GM12878 (cell line): Measurements from ENCODE around the gene NR2C2AP. TPM values are rescaled to one million over a fixed set of nuclear protein-coding genes. Genes with fewer than 3 reads are reported as not detected.

Source experiments
- ATAC-seq: fragments of 200-7000 bp; cut with Tn5 transposase; 3 replicates; pipeline ENCODE4 v1.9.1; 2020; ENCODE audit warnings: mild to moderate bottlenecking, moderate library complexity
- BruUV-seq: library from RNA; stranded (reverse); fragments of 400-500 nt; replicated peaks from 2 replicates; lab custom pipeline; 2021; lab: Mats Ljungman, UMichigan
- CTCF ChIA-PET: fragments of 300-600 bp; sonication (Branson Sonifier 250); formaldehyde crosslinking; extraction: SDS; loops from one replicate; lab custom pipeline; 2021; ENCODE audit warnings: inconsistent platforms; lab: Yijun Ruan, JAX
- POLR2A ChIA-PET: fragments of 350-600 bp; formaldehyde crosslinking; extraction: SDS; loops from one replicate; lab custom pipeline; 2021; ENCODE audit warnings: inconsistent platforms; lab: Charles Lee
- RAD21 ChIA-PET: fragments of 300-600 bp; sonication (Branson Sonifier 250); formaldehyde crosslinking; loops from one replicate; lab custom pipeline; 2023; ENCODE audit warnings: antibody characterized with exemption; ENCODE audit not compliant: unreplicated experiment; lab: Charles Lee
- SMC1A ChIA-PET: fragments of 300-600 bp; sonication (Branson Sonifier 250); formaldehyde crosslinking; loops from one replicate; lab custom pipeline; 2023; ENCODE audit not compliant: unreplicated experiment, uncharacterized antibody; lab: Charles Lee
- DNase-seq: peaks from one replicate; pipeline ENCODE4 v3.0.0-alpha.2; 2011; ENCODE audit warnings: low read depth, low spot score
- FAIRE-seq: peaks from 3 replicates; lab custom pipeline; 2011; peaks lifted over from hg19 to GRCh38; lab: Jason Lieb, UNC
- H2AFZ ChIP-seq: 2 replicates; pipeline ENCODE4 v1.6.0; 2011; ENCODE audit warnings: low read depth, low read length, control low read depth; ENCODE audit not compliant: control insufficient read depth
- H3K27ac ChIP-seq: 2 replicates; pipeline ENCODE4 v1.5.1; 2011; ENCODE audit warnings: control low read depth; ENCODE audit not compliant: control insufficient read depth, insufficient read depth
- H3K27me3 ChIP-seq, 2 experiments: replicated peaks in 1 of 2; 2 replicates each; pipeline versions ENCODE4 v1.6.0 to v1.6.1; 2011; ENCODE audit warnings: low read length in 1 of 2; ENCODE audit not compliant: control insufficient read depth in 2 of 2, insufficient read depth in 2 of 2
- H3K36me3 ChIP-seq, 2 experiments: 2 replicates each; pipeline ENCODE4 v1.5.1; 2011; ENCODE audit warnings: low read length in 1 of 2; ENCODE audit not compliant: control insufficient read depth in 2 of 2, insufficient read depth in 2 of 2
- H3K4me1 ChIP-seq: 2 replicates; pipeline ENCODE4 v1.6.1; 2011; ENCODE audit warnings: mild to moderate bottlenecking, low read length, moderate library complexity, mixed read lengths; ENCODE audit not compliant: control insufficient read depth, insufficient read depth
- H3K4me2 ChIP-seq: 2 replicates; pipeline ENCODE4 v1.6.0; 2011; ENCODE audit warnings: control low read depth; ENCODE audit not compliant: control insufficient read depth, insufficient read depth
- H3K4me3 ChIP-seq: fragments of 200-600 bp; sonication (generic); 2 replicates; pipeline ENCODE4 v1.5.1; 2016
- H3K79me2 ChIP-seq: 2 replicates; pipeline ENCODE4 v1.6.0; 2011; ENCODE audit warnings: low read length; ENCODE audit not compliant: control insufficient read depth, insufficient read depth
- H3K9ac ChIP-seq: 2 replicates; pipeline ENCODE4 v1.8.0; 2011; ENCODE audit warnings: low read length, control low read depth, mixed read lengths; ENCODE audit not compliant: control insufficient read depth, insufficient read depth
- H3K9me3 ChIP-seq: replicated peaks from 3 replicates; pipeline ENCODE4 v1.5.1; 2011; ENCODE audit warnings: mild to moderate bottlenecking, low read length; ENCODE audit not compliant: control insufficient read depth, insufficient read depth
- H4K20me1 ChIP-seq: 2 replicates; pipeline ENCODE4 v1.6.0; 2011; ENCODE audit not compliant: control insufficient read depth, insufficient read depth
- EZH2 ChIP-seq: IDR thresholded peaks from 2 replicates; pipeline ENCODE4 v1.6.1; 2012; ENCODE audit warnings: low read depth, mild to moderate bottlenecking, control low read depth, inconsistent platforms, low read length, borderline replicate concordance; ENCODE audit not compliant: control insufficient read depth
- FOS ChIP-seq: IDR thresholded peaks from 3 replicates; pipeline ENCODE4 v1.6.1; 2011; ENCODE audit warnings: borderline replicate concordance; ENCODE audit not compliant: insufficient read length; ENCODE audit errors: extremely low read depth
- HDGF ChIP-seq: fragments of 450-650 bp; IDR thresholded peaks from 2 replicates; pipeline ENCODE4 v1.6.1; 2016; ENCODE audit warnings: antibody characterized with exemption
- SIN3A ChIP-seq: IDR thresholded peaks from 2 replicates; pipeline ENCODE4 v1.6.1; 2012; ENCODE audit warnings: low read depth, low read length, improper control_type of control experiment
- SKIL ChIP-seq: fragments of 450-650 bp; IDR thresholded peaks from 2 replicates; pipeline ENCODE4 v1.6.1; 2017; ENCODE audit warnings: mild to moderate bottlenecking, low read depth, inconsistent platforms; ENCODE audit not compliant: poor library complexity, severe bottlenecking
- ZNF592 ChIP-seq: fragments of 450-650 bp; IDR thresholded peaks from 2 replicates; pipeline ENCODE4 v1.6.1; 2017; ENCODE audit warnings: mild to moderate bottlenecking, moderate library complexity
- ZNF687 ChIP-seq: fragments of 450-650 bp; IDR thresholded peaks from 2 replicates; pipeline ENCODE4 v1.6.1; 2017; ENCODE audit warnings: mild to moderate bottlenecking, moderate library complexity
- WGBS: methylation state at CpG from one replicate; pipeline ENCODE4 v1.1.6; 2016; ENCODE audit warnings: low lambda C conversion rate; ENCODE audit not compliant: insufficient replicate concordance, insufficient coverage; ENCODE audit errors: missing lambda C conversion rate; 5-methylcytosine and 5-hydroxymethylcytosine counted together
- in situ Hi-C: fragments of 300-500 bp; cut with MboI; formaldehyde crosslinking; loops from 9 replicates; pipeline ENCODE4 v1.14.3; 2018; ENCODE audit warnings: mixed read lengths
- intact Hi-C: fragments of 100-400 bp; cut with micrococcal nuclease; formaldehyde crosslinking; loops from one replicate; pipeline ENCODE4 v1.14.2; 2022; ENCODE audit not compliant: unreplicated experiment
- polyA plus RNA-seq, 11 experiments: library from polyadenylated mRNA; depleted of rRNA in 4 of 11; unstranded in 6 of 11; stranded (reverse) in 5 of 11; fragments of >200 nt; fragmentation: Nextera tagmentation in 4 of 11; fragmentation: Illumina TruSeq in 1 of 11; extraction: Ambion mirVana in 4 of 11; extraction: Trizol in 1 of 11; gene quantifications; 1 replicate in 1 of 11; 2 replicates in 10 of 11; pipeline versions ENCODE4 v1.2.1 to v1.2.3, GENCODE V29; 2011 to 2016; ENCODE audit warnings: inconsistent platforms in 2 of 11, missing spikeins in 2 of 11, low read depth in 1 of 11
- total RNA-seq, 4 experiments: library from RNA; depleted of rRNA in 3 of 4; stranded (reverse); fragments of >200 nt in 3 of 4; fragmentation: Illumina TruSeq in 1 of 4; extraction: Trizol in 1 of 4; gene quantifications; 2 replicates each; pipeline versions ENCODE4 v1.2.1 to v1.2.3, GENCODE V29; 2013 to 2021

The NR2C2AP gene
- total and polyA plus RNA-seq, 10 of the 15 experiments (the other 5 are each of a cell fraction or from before 2014, with no cell fraction given), result 21.5 to 44.8 (median 28.1) TPM

GRCh38 chr19:19169236-19170052 is 33.8 kb downstream of the NR2C2AP start:
- FAIRE-seq, result peak; percentile 85
- CTCF ChIA-PET, result interaction anchor here (1.0 to 6.6 kb wide), 7 partner anchors 12 to 30 kb away, joined by 3 to 86 read pairs (median 8); partner anchors contain the start of genes BORCS8 and RFXANK
- SMC1A ChIA-PET, result interaction anchor here (0.7 to 4.8 kb wide), 7 partner anchors 8 to 208 kb away, joined by 3 to 83 read pairs (median 6); no protein-coding TSS in a partner anchor
- intact Hi-C loops, result no loop called here
- peak overlapping the region; percentile 43; the same call in 1 of the 2 replicates for H3K9ac ChIP-seq
- peak overlapping the region; percentile 94 for H3K4me2 ChIP-seq
- POLR2A ChIA-PET, result interaction anchor here (0.6 to 4.0 kb wide), 10 partner anchors 12 to 167 kb away, joined by 3 to 74 read pairs (median 4); partner anchors contain the start of gene SLC25A42
- H3K36me3 ChIP-seq, result no peaks in the 10 kb centered on the region
- no peak for DNase-seq
- H3K27ac ChIP-seq, result 0 out of 2 replicates have a peak overlapping the region, but pooled peaks have one; percentile 27
- TF ChIP-seq EZH2, result no peak
- no peak for TF ChIP-seq SIN3A
- TF ChIP-seq SKIL, result no peak
- TF ChIP-seq ZNF687, result no peak
- 0 out of 2 replicates have a peak, but pooled peaks have one; percentile 66 for TF ChIP-seq HDGF
- TF ChIP-seq FOS, result no peak
- no peak for TF ChIP-seq ZNF592
- TF ChIP-seq, all 136 proteins: peak for 1
- in situ Hi-C loops, result no loop called here
- H3K4me1 ChIP-seq, result peaks cover 24% of the 10 kb centered on the region
- H3K27me3 ChIP-seq, result no peaks in the 10 kb centered on the region
- BruUV-seq, result TSS peak; percentile 84
- no peaks in the 10 kb centered on the region for H4K20me1 ChIP-seq
- H3K9me3 ChIP-seq, result no peaks in the 10 kb centered on the region
- ATAC-seq, result peak; percentile 51
- RAD21 ChIA-PET, result interaction anchor here (14.0 kb wide), 1 partner anchor 15 kb away, joined by 394 read pairs; no protein-coding TSS in a partner anchor
- peaks cover 10% of the 10 kb centered on the region for H3K79me2 ChIP-seq
- peak overlapping the region; percentile 89 for H3K4me3 ChIP-seq
- H2AFZ ChIP-seq, result peak overlapping the region; percentile 42; the same call in 1 of the 2 replicates
- WGBS, result 7% methylated on average over 9 of the region's 9 CpGs
